GM12878 (cell line): ENCODE data around the gene DLG2. TPM values are rescaled to one million over a fixed set of nuclear protein-coding genes. Genes with fewer than 3 reads are reported as not detected.

Experiments
- ATF7 ChIP-seq: fragments of 450-650 bp; IDR thresholded peaks from 2 replicates; pipeline ENCODE4 v1.6.1; 2016; ENCODE audit warnings: low read depth, mild to moderate bottlenecking
- BCL11A ChIP-seq: IDR thresholded peaks from 2 replicates; pipeline ENCODE4 v1.6.1; 2011; ENCODE audit warnings: low read depth, low read length
- BMI1 ChIP-seq: fragments of 450-650 bp; IDR thresholded peaks from 2 replicates; pipeline ENCODE4 v1.6.1; 2016; ENCODE audit warnings: mild to moderate bottlenecking, moderate library complexity, borderline replicate concordance
- CBFB ChIP-seq: IDR thresholded peaks from 2 replicates; pipeline ENCODE4 v1.6.1; 2016; ENCODE audit warnings: antibody characterized with exemption, low read depth
- CBX5 ChIP-seq: sonication (generic); IDR thresholded peaks from 2 replicates; pipeline ENCODE4 v1.6.1; 2016; ENCODE audit warnings: low read depth, moderate library complexity, mild to moderate bottlenecking, inconsistent platforms
- CHD2 ChIP-seq: IDR thresholded peaks from 2 replicates; pipeline ENCODE4 v1.6.1; 2011; ENCODE audit warnings: low read depth, low read length, improper control_type of control experiment, borderline replicate concordance
- DPF2 ChIP-seq: fragments of 450-650 bp; IDR thresholded peaks from 2 replicates; pipeline ENCODE4 v1.6.1; 2017; ENCODE audit warnings: mild to moderate bottlenecking
- EGR1 ChIP-seq, 2 experiments: IDR thresholded peaks; 1 replicate in 1 of 2; 2 replicates in 1 of 2; pipeline ENCODE4 v1.6.1; 2011 to 2012; ENCODE audit warnings: low read depth in 2 of 2, low read length in 2 of 2, borderline replicate concordance in 1 of 2, mild to moderate bottlenecking in 1 of 2, moderate library complexity in 1 of 2
- FOXM1 ChIP-seq: IDR thresholded peaks from 2 replicates; pipeline ENCODE4 v1.6.1; 2012; ENCODE audit warnings: low read depth, mild to moderate bottlenecking, inconsistent platforms, low read length, moderate library complexity
- IKZF2 ChIP-seq, 2 experiments: fragments of 450-650 bp; IDR thresholded peaks; 2 replicates each; pipeline ENCODE4 v1.6.1; 2017; ENCODE audit warnings: mild to moderate bottlenecking in 2 of 2, moderate library complexity in 2 of 2
- IRF3 ChIP-seq: fragments of 450-650 bp; IDR thresholded peaks from 2 replicates; pipeline ENCODE4 v1.6.1; 2014; ENCODE audit warnings: mild to moderate bottlenecking
- KDM1A ChIP-seq: fragments of 200-600 bp; sonication (generic); IDR thresholded peaks from 2 replicates; pipeline ENCODE4 v1.6.1; 2016; ENCODE audit warnings: borderline replicate concordance
- MTA2 ChIP-seq: fragments of 450-650 bp; IDR thresholded peaks from 2 replicates; pipeline ENCODE4 v1.6.1; 2016; ENCODE audit warnings: low read depth, mild to moderate bottlenecking, moderate library complexity
- MXI1 ChIP-seq: fragments of 150-350 bp; IDR thresholded peaks from 2 replicates; pipeline ENCODE4 v1.6.1; 2011; ENCODE audit warnings: low read depth, mild to moderate bottlenecking, inconsistent platforms, low read length, improper control_type of control experiment
- MYC ChIP-seq: IDR thresholded peaks from 2 replicates; pipeline ENCODE4 v1.6.1; 2011; ENCODE audit warnings: mild to moderate bottlenecking, low read length, moderate library complexity, inconsistent platforms; ENCODE audit not compliant: insufficient read depth, insufficient replicate concordance, insufficient read length, severe bottlenecking
- NBN ChIP-seq: fragments of 450-650 bp; IDR thresholded peaks from 2 replicates; pipeline ENCODE4 v1.6.1; 2016
- NR2C1 ChIP-seq: fragments of 450-650 bp; IDR thresholded peaks from 2 replicates; pipeline ENCODE4 v1.6.1; 2017; ENCODE audit warnings: antibody characterized with exemption, mild to moderate bottlenecking, moderate library complexity
- NR2F1 ChIP-seq: fragments of 450-650 bp; conservative IDR thresholded peaks from 2 replicates; pipeline ENCODE4 v1.6.1; 2017; ENCODE audit warnings: mild to moderate bottlenecking
- PKNOX1 ChIP-seq: fragments of 450-650 bp; IDR thresholded peaks from 2 replicates; pipeline ENCODE4 v1.6.1; 2016; ENCODE audit warnings: mild to moderate bottlenecking
- PML ChIP-seq: IDR thresholded peaks from 2 replicates; pipeline ENCODE4 v1.6.1; 2012; ENCODE audit warnings: low read length, inconsistent platforms
- POLR2A ChIP-seq: IDR thresholded peaks from 2 replicates; pipeline ENCODE4 v1.6.1; 2011; ENCODE audit warnings: low read depth, mild to moderate bottlenecking, low read length
- POLR2AphosphoS5 ChIP-seq: IDR thresholded peaks from 2 replicates; pipeline ENCODE4 v1.6.1; 2011; ENCODE audit warnings: mild to moderate bottlenecking, low read length, inconsistent platforms
- RCOR1 ChIP-seq: conservative IDR thresholded peaks from 2 replicates; pipeline ENCODE4 v1.6.1; 2012; ENCODE audit warnings: low read depth, low read length, improper control_type of control experiment
- SKIL ChIP-seq: fragments of 450-650 bp; IDR thresholded peaks from 2 replicates; pipeline ENCODE4 v1.6.1; 2017; ENCODE audit warnings: mild to moderate bottlenecking, low read depth, inconsistent platforms; ENCODE audit not compliant: poor library complexity, severe bottlenecking
- SP1 ChIP-seq: IDR thresholded peaks from one replicate; pipeline ENCODE4 v1.6.1; 2011; ENCODE audit warnings: low read depth, low read length
- SPI1 ChIP-seq: IDR thresholded peaks from 2 replicates; pipeline ENCODE4 v1.6.1; 2011; ENCODE audit warnings: low read depth, mild to moderate bottlenecking, low read length, moderate library complexity, borderline replicate concordance; ENCODE audit not compliant: insufficient read depth
- STAT1 ChIP-seq: fragments of 450-650 bp; conservative IDR thresholded peaks from 2 replicates; pipeline ENCODE4 v1.6.1; 2014; ENCODE audit warnings: antibody characterized with exemption, mild to moderate bottlenecking
- YBX1 ChIP-seq: fragments of 450-650 bp; IDR thresholded peaks from 2 replicates; pipeline ENCODE4 v1.6.1; 2016; ENCODE audit warnings: antibody characterized with exemption
- ZNF24 ChIP-seq: fragments of 450-650 bp; IDR thresholded peaks from 2 replicates; pipeline ENCODE4 v1.6.1; 2017; ENCODE audit warnings: antibody characterized with exemption, mild to moderate bottlenecking
- polyA plus RNA-seq, 11 experiments: library from polyadenylated mRNA; depleted of rRNA in 4 of 11; unstranded in 6 of 11; stranded (reverse) in 5 of 11; fragments of >200 nt; fragmentation: Nextera tagmentation in 4 of 11; fragmentation: Illumina TruSeq in 1 of 11; extraction: Ambion mirVana in 4 of 11; extraction: Trizol in 1 of 11; gene quantifications; 1 replicate in 1 of 11; 2 replicates in 10 of 11; pipeline versions ENCODE4 v1.2.1 to v1.2.3, GENCODE V29; 2011 to 2016; ENCODE audit warnings: inconsistent platforms in 2 of 11, missing spikeins in 2 of 11, low read depth in 1 of 11
- total RNA-seq, 4 experiments: library from RNA; depleted of rRNA in 3 of 4; stranded (reverse); fragments of >200 nt in 3 of 4; fragmentation: Illumina TruSeq in 1 of 4; extraction: Trizol in 1 of 4; gene quantifications; 2 replicates each; pipeline versions ENCODE4 v1.2.1 to v1.2.3, GENCODE V29; 2013 to 2021
- TF ChIP-seq, protein P1 (sequence below): IDR thresholded peaks from 2 replicates; pipeline ENCODE4 v1.6.1; 2012; ENCODE audit warnings: low read length, inconsistent platforms

Gene DLG2
- total and polyA plus RNA-seq, 10 of the 15 experiments (the other 5 are each of a cell fraction or from before 2014, with no cell fraction given), result 0.09 to 0.98 (median 0.35) TPM

- peak; percentile 92 to 93 for TF ChIP-seq IKZF2 (IDR thresholded peaks at IDR 0.05)
- no peak for TF ChIP-seq PML
- TF ChIP-seq MTA2, result peak; percentile 91
- peak; percentile 97 for TF ChIP-seq BMI1
- peak; percentile 64; the same call in 1 of the 2 replicates for TF ChIP-seq MXI1
- TF ChIP-seq EGR1 (IDR thresholded peaks at IDR 0.05; ENCODE audit: borderline replicate concordance in 1 of 2, low read depth in 2 of 2, low read length in 2 of 2), result no peak
- TF ChIP-seq SPI1, result peak; percentile 94
- no peak for TF ChIP-seq YBX1
- peak; percentile 67 for TF ChIP-seq NR2F1
- TF ChIP-seq KDM1A, result no peak
- no peak for TF ChIP-seq STAT1
- TF ChIP-seq ZNF24, result peak; percentile 76
- TF ChIP-seq POLR2AphosphoS5, result no peak
- TF ChIP-seq CBX5, result no peak
- TF ChIP-seq SP1, result no peak
- no peak for TF ChIP-seq MYC
- TF ChIP-seq NR2C1, result 0 out of 2 replicates have a peak, but pooled peaks have one; percentile 34
- TF ChIP-seq BCL11A, result peak; percentile 42; the same call in 1 of the 2 replicates
- TF ChIP-seq PKNOX1, result peak; percentile 56; the same call in 1 of the 2 replicates
- no peak for TF ChIP-seq RCOR1
- TF ChIP-seq CHD2, result no peak
- TF ChIP-seq IRF3, result no peak
- peak; percentile 57 for TF ChIP-seq SKIL
- TF ChIP-seq, protein P1, sequence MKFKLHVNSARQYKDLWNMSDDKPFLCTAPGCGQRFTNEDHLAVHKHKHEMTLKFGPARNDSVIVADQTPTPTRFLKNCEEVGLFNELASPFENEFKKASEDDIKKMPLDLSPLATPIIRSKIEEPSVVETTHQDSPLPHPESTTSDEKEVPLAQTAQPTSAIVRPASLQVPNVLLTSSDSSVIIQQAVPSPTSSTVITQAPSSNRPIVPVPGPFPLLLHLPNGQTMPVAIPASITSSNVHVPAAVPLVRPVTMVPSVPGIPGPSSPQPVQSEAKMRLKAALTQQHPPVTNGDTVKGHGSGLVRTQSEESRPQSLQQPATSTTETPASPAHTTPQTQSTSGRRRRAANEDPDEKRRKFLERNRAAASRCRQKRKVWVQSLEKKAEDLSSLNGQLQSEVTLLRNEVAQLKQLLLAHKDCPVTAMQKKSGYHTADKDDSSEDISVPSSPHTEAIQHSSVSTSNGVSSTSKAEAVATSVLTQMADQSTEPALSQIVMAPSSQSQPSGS, result peak; percentile 40; the same call in 1 of the 2 replicates
- TF ChIP-seq POLR2A, result no peak
- 0 out of 2 replicates have a peak, but pooled peaks have one; percentile 47 for TF ChIP-seq NBN
- TF ChIP-seq DPF2, result peak; percentile 87
- peak; percentile 61; the same call in 1 of the 2 replicates for TF ChIP-seq ATF7
- no peak for TF ChIP-seq CBFB
- no peak for TF ChIP-seq FOXM1
Measured at GRCh38 chr11:85123752-85124231, 503.4 kb downstream of the DLG2 start (continued).
